CD14-positive monocyte (primary cell): ENCODE data around the gene SRC. TPM values are rescaled to one million over a fixed set of nuclear protein-coding genes. Genes with fewer than 3 reads are reported as not detected.

Experiments used
- DNase-seq, 3 donors: peaks; one replicate each; pipeline ENCODE4 v3.0.0-alpha.2; 2011 to 2022
- H2AFZ ChIP-seq: 2 replicates; pipeline ENCODE4 v1.6.0; 2012; ENCODE audit warnings: mild to moderate bottlenecking, low read depth, low read length, inconsistent platforms; ENCODE audit not compliant: insufficient read depth, poor library complexity, severe bottlenecking
- H3K27ac ChIP-seq, 2 donors: 1 replicate in 1 of 2; 2 replicates in 1 of 2; pipeline ENCODE4 v1.5.1; 2012 to 2013; ENCODE audit warnings: low read length in 2 of 2, control low read depth in 1 of 2, inconsistent platforms in 1 of 2, low read depth in 1 of 2, mild to moderate bottlenecking in 1 of 2
- H3K27me3 ChIP-seq, 2 donors: one replicate each; pipeline versions ENCODE4 v1.6.0 to v1.6.1; 2011 to 2013; ENCODE audit warnings: low read length in 2 of 2; ENCODE audit not compliant: control insufficient read depth in 2 of 2, insufficient read depth in 2 of 2
- H3K36me3 ChIP-seq, 2 donors: replicated peaks in 1 of 2; 1 replicate in 1 of 2; 2 replicates in 1 of 2; pipeline versions ENCODE4 v1.5.1 to v1.6.1; 2012 to 2013; ENCODE audit warnings: low read length in 2 of 2, control low read depth in 1 of 2, inconsistent platforms in 1 of 2, mild to moderate bottlenecking in 1 of 2; ENCODE audit not compliant: insufficient read depth in 2 of 2, control insufficient read depth in 1 of 2
- H3K4me1 ChIP-seq, 2 donors: 1 replicate in 1 of 2; 2 replicates in 1 of 2; pipeline versions ENCODE4 v1.5.1 to v1.6.1; 2012 to 2013; ENCODE audit warnings: low read length in 2 of 2, control low read depth in 1 of 2, inconsistent platforms in 1 of 2, mild to moderate bottlenecking in 1 of 2, moderate library complexity in 1 of 2; ENCODE audit not compliant: insufficient read depth in 2 of 2, control insufficient read depth in 1 of 2
- H3K4me2 ChIP-seq: replicated peaks from 2 replicates; pipeline ENCODE3; 2012; ENCODE audit warnings: low read length, moderate library complexity, mild to moderate bottlenecking; ENCODE audit not compliant: poor library complexity, severe bottlenecking; ENCODE audit errors: extremely low read depth
- H3K4me3 ChIP-seq, 3 experiments: fragments of 200-600 bp in 1 of 3; sonication (generic) in 1 of 3; replicated peaks in 1 of 3; 1 replicate in 2 of 3; 2 replicates in 1 of 3; pipeline ENCODE4 v1.5.1; 2011 to 2013; ENCODE audit warnings: low read length in 3 of 3, mild to moderate bottlenecking in 3 of 3, control low read depth in 2 of 3, low read depth in 2 of 3, inconsistent platforms in 1 of 3, moderate library complexity in 1 of 3
- H3K79me2 ChIP-seq: 2 replicates; pipeline ENCODE4 v1.6.0; 2012; ENCODE audit warnings: mild to moderate bottlenecking, control low read depth, inconsistent platforms, low read length, moderate library complexity; ENCODE audit not compliant: insufficient read depth
- H3K9ac ChIP-seq: 2 replicates; pipeline ENCODE4 v1.6.0; 2017; ENCODE audit warnings: low read length, mild to moderate bottlenecking; ENCODE audit not compliant: insufficient read depth, poor library complexity, severe bottlenecking
- H3K9me3 ChIP-seq, 2 donors: replicated peaks in 1 of 2; 1 replicate in 1 of 2; 2 replicates in 1 of 2; pipeline versions ENCODE4 v1.5.1 to v1.6.1; 2012 to 2013; ENCODE audit warnings: low read length in 2 of 2, control low read depth in 1 of 2; ENCODE audit not compliant: control insufficient read depth in 1 of 2, insufficient read depth in 1 of 2
- H4K20me1 ChIP-seq: 2 replicates; pipeline ENCODE4 v1.6.0; 2012; ENCODE audit warnings: mild to moderate bottlenecking, low read length, control low read depth, moderate library complexity; ENCODE audit not compliant: insufficient read depth
- H3K27ac Mint-ChIP-seq, 7 donors: one replicate each; pipeline ENCODE4 v1.8.0; 2020; ENCODE audit warnings: mild to moderate bottlenecking in 7 of 7, mixed read lengths in 7 of 7, moderate library complexity in 6 of 7, inconsistent platforms in 2 of 7
- H3K27me3 Mint-ChIP-seq, 3 donors: one replicate each; pipeline ENCODE4 v1.8.0; 2021 to 2022; ENCODE audit warnings: low read depth in 3 of 3, mild to moderate bottlenecking in 3 of 3, mixed read lengths in 3 of 3, moderate library complexity in 3 of 3, inconsistent platforms in 1 of 3
- H3K36me3 Mint-ChIP-seq, 2 donors: one replicate each; pipeline ENCODE4 v1.8.0; 2020; ENCODE audit warnings: mixed read lengths in 2 of 2, inconsistent platforms in 1 of 2, mild to moderate bottlenecking in 1 of 2
- H3K4me1 Mint-ChIP-seq: one replicate; pipeline ENCODE4 v1.8.0; 2020; ENCODE audit warnings: mild to moderate bottlenecking, mixed read lengths
- H3K4me3 Mint-ChIP-seq, 2 donors: one replicate each; pipeline ENCODE4 v1.8.0; 2020; ENCODE audit warnings: mild to moderate bottlenecking in 2 of 2, mixed read lengths in 2 of 2, moderate library complexity in 1 of 2
- H3K9me3 Mint-ChIP-seq, 7 donors: one replicate each; pipeline ENCODE4 v1.8.0; 2020 to 2022; ENCODE audit warnings: mixed read lengths in 7 of 7, mild to moderate bottlenecking in 6 of 7, moderate library complexity in 6 of 7, inconsistent platforms in 2 of 7
- CTCF ChIP-seq: fragments of 200-600 bp; IDR thresholded peaks from one replicate; pipeline ENCODE4 v1.8.0; 2022; ENCODE audit warnings: antibody characterized with exemption, mild to moderate bottlenecking
- WGBS: methylation state at CpG from one replicate; pipeline ENCODE4 v1.1.5; 2013; ENCODE audit warnings: missing lambda C conversion rate; ENCODE audit not compliant: insufficient coverage; 5-methylcytosine and 5-hydroxymethylcytosine counted together
- intact Hi-C, 2 donors: fragments of 100-400 bp; cut with micrococcal nuclease; formaldehyde crosslinking; loops; one replicate each; pipeline versions ENCODE4 v1.15.0 to v1.15.1; 2023
- polyA plus RNA-seq, 3 donors: library from polyadenylated mRNA; depleted of rRNA in 1 of 3; unstranded in 2 of 3; stranded (reverse) in 1 of 3; fragments of 300-500 nt in 2 of 3; fragments of >200 nt in 1 of 3; fragmentation: Illumina TruSeq in 2 of 3; gene quantifications; 1 replicate in 2 of 3; 2 replicates in 1 of 3; pipeline ENCODE4 v1.2.3, GENCODE V29; 2012 to 2021

The SRC gene
- polyA plus RNA-seq, 3 donors, result 4.9 to 55.1 (median 6.8) TPM

DNA sequence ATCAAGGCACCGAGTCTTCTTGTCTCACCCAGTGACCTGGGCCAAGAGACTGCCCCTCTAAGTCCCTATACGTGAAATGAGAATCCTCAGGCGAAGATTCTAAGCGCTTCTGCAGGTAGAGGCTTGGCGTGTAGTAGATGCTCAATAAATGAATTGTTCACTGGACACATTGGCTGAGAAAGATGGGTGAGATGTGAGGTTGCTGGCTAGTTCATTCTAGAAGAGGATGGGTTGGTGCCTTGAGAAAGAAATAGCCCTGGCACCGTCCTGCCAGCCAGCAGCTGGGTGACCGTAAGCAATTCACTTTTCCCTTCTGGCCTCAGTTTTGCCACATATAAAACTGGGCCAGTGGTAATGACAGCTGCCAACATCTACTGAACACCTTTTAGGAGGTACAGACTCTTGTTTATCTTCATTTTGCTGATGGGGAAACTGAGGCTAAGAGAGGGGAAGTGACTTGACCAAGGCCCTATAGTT lies 1.4 kb downstream of the SRC start:
- Mint-ChIP-seq H3K4me1 (peaks cover 58% of the 10 kb centered on the region), H3K27ac (peak overlapping the region in 4 of 7 donors; percentile 30 to 84 (median 82)), H3K9me3 (peaks cover 0 to 6% (median 0%) of the 10 kb centered on the region in 7 donors), H3K4me3 (peak overlapping the region; percentile 74 to 76), H3K27me3 (peaks cover 11 to 26% (median 18%) of the 10 kb centered on the region in 3 donors), H3K36me3 (peaks cover 42 to 43% of the 10 kb centered on the region in 2 donors)
- Histone ChIP-seq H3K9me3 (no peaks in the 10 kb centered on the region), H3K79me2 (peaks cover 15% of the 10 kb centered on the region), H2AFZ (no peak overlapping the region), H3K27me3 (peaks cover 0 to 9% of the 10 kb centered on the region in 2 donors), H3K4me2 (peak overlapping the region; percentile 73), H4K20me1 (peaks cover 32% of the 10 kb centered on the region), H3K4me1 (peaks cover 53 to 73% of the 10 kb centered on the region in 2 donors), H3K4me3 (peak overlapping the region; percentile 48 to 69 (median 57)), H3K9ac (peak overlapping the region; percentile 20), H3K36me3 (peaks cover 0 to 15% of the 10 kb centered on the region in 2 donors), H3K27ac (peak overlapping the region in 1 of 2 donors; percentile 27)
- intact Hi-C loops, result loop anchor here in 1 of 2 donors (5.0 kb wide), 1 partner anchor 35 kb away; no protein-coding TSS in a partner anchor
- WGBS, result 98% methylated on average over 7 of the region's 7 CpGs
- TF ChIP-seq CTCF, result no peak
- DNase-seq, result no peak

- DNase-seq, result peak in 2 of 3 donors; percentile 34 to 60
- peaks cover 47 to 48% of the 10 kb centered on the region in 2 donors for H3K36me3 Mint-ChIP-seq
- peaks cover 11 to 31% (median 22%) of the 10 kb centered on the region in 3 donors for H3K27me3 Mint-ChIP-seq
- intact Hi-C loops, result loop anchor here in 1 of 2 donors (5.0 kb wide), 1 partner anchor 34 kb away; no protein-coding TSS in a partner anchor
- H3K9me3 Mint-ChIP-seq, result peaks cover 0 to 6% (median 0%) of the 10 kb centered on the region in 7 donors
- H3K4me2 ChIP-seq, result peak overlapping the region; percentile 73
- H4K20me1 ChIP-seq, result peaks cover 38% of the 10 kb centered on the region
- H2AFZ ChIP-seq, result no peak overlapping the region
- peaks cover 61% of the 10 kb centered on the region for H3K4me1 Mint-ChIP-seq
- WGBS, result 56% methylated on average over 6 of the region's 11 CpGs
- H3K4me3 ChIP-seq, result peak overlapping the region in 1 of 3 experiments; percentile 69
- H3K27ac ChIP-seq, result peak overlapping the region; percentile 9 to 27
- H3K4me3 Mint-ChIP-seq, result peak overlapping the region; percentile 74 to 76
- no peaks in the 10 kb centered on the region for H3K9me3 ChIP-seq
- TF ChIP-seq CTCF, result no peak
- peaks cover 0 to 9% of the 10 kb centered on the region in 2 donors for H3K27me3 ChIP-seq
- peaks cover 15% of the 10 kb centered on the region for H3K79me2 ChIP-seq
- H3K4me1 ChIP-seq, result peaks cover 53 to 73% of the 10 kb centered on the region in 2 donors
- H3K36me3 ChIP-seq, result peaks cover 0 to 16% of the 10 kb centered on the region in 2 donors
- peak overlapping the region; percentile 20 for H3K9ac ChIP-seq
- H3K27ac Mint-ChIP-seq, result peak overlapping the region in 6 of 7 donors; percentile 64 to 90 (median 83)
Observed at GRCh38 chr20:37347891-37348791, 2.2 kb downstream of the SRC start.
